Measurements from ENCODE around the gene RAD18. TPM values are rescaled to one million over a fixed set of nuclear protein-coding genes. Genes with fewer than 3 reads are reported as not detected.

RAD18 gene
- total and polyA plus RNA-seq, 8 donors, result 10.2 to 16.8 (median 13.1) TPM

DNA sequence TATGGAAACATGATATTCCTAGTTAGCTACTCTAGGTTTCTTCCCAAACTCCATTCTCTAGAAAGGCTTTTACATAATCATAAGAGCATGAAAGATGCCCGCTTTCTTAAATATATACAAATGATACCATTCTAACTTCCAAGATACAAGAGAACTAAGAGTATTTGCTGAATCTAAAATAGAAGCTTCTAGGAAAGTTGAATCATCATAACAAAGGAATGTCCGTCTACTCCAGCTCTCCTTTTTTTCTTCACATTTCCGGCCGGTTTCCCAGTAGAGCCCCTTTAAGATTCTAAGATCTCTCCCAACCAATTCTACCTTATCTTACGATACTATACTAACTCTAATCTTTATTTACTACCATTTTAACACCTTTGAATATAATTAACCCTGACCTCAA, 60.1 kb downstream of the RAD18 start:
- intact Hi-C loops (cut with DNase I), result no loop called here

DNA sequence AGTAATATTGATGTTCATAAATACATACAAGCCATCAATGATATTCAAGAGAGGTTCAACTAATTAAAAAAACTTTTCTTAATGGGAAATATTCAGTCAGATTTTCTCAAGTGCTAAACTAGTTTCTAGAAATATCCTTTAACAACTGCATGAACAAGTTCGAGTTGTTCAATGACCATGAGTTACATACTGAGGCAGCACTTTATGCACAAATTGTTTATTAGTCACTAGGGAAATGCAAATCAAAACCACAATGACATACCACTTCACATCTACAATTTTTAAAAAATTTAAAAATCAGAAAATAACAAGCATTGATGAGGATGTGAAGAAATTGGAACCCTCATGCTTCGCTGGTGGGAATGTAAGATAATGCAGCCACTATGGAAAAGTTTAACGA, 62.4 kb downstream of the RAD18 start:
- Histone ChIP-seq H3K4me1 (no peaks in the 10 kb centered on the region), H3K9me3 (no peaks in the 10 kb centered on the region), H3K36me3 (peaks cover 0 to 25% of the 10 kb centered on the region in 2 donors), H3K4me3 (no peak overlapping the region), H3K27me3 (no peaks in the 10 kb centered on the region), H3K27ac (no peak overlapping the region)
- no peak for DNase-seq
- TF ChIP-seq, protein P1, sequence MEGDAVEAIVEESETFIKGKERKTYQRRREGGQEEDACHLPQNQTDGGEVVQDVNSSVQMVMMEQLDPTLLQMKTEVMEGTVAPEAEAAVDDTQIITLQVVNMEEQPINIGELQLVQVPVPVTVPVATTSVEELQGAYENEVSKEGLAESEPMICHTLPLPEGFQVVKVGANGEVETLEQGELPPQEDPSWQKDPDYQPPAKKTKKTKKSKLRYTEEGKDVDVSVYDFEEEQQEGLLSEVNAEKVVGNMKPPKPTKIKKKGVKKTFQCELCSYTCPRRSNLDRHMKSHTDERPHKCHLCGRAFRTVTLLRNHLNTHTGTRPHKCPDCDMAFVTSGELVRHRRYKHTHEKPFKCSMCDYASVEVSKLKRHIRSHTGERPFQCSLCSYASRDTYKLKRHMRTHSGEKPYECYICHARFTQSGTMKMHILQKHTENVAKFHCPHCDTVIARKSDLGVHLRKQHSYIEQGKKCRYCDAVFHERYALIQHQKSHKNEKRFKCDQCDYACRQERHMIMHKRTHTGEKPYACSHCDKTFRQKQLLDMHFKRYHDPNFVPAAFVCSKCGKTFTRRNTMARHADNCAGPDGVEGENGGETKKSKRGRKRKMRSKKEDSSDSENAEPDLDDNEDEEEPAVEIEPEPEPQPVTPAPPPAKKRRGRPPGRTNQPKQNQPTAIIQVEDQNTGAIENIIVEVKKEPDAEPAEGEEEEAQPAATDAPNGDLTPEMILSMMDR (IDR thresholded peaks at IDR 0.05), result no peak
- intact Hi-C loops (cut with DNase I), result no loop called here
- no peak for ATAC-seq

More for the DNA sequence above, 60.1 kb downstream of the RAD18 start:
- Histone ChIP-seq H3K9me3 (no peaks in the 10 kb centered on the region), H3K27ac (no peak overlapping the region), H3K4me1 (no peaks in the 10 kb centered on the region), H3K27me3 (no peaks in the 10 kb centered on the region), H3K4me3 (no peak overlapping the region), H3K36me3 (peaks cover 0 to 10% of the 10 kb centered on the region in 2 donors)
- ATAC-seq (no peak), DNase-seq (no peak)
- TF ChIP-seq, protein P1 (IDR thresholded peaks at IDR 0.05), result no peak

DNA sequence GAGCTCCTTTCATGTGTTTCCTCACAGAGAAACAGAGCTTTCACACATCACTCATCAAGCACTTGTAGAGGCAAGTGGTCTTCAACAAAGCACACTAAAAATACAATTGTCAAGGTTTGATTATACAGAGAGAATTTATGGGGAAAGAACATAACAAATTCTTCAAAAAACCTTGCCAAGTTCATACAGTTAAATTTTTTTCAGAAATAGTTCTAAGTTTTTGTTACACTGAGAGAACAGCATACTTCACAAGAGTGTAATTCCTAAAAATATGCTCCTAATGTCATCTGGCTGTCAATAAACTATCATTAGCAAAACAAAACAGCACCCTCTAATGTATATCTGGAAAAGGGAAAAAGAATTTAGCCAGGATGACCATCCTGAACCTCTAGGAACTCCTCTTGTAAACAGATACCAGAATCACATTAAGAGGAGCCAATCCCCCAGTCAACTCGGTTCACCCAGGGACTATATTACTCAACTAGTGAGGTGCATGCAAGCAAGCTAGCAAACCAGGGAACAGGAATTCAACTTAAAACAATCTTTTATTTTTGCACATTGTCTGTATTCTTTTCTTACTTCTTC, 63.3 kb downstream of the RAD18 start:
- no peaks in the 10 kb centered on the region for H3K9me3 ChIP-seq
- H3K4me1 ChIP-seq, result no peaks in the 10 kb centered on the region
- intact Hi-C loops (cut with DNase I), result no loop called here
- H3K36me3 ChIP-seq, result peaks cover 0 to 25% of the 10 kb centered on the region in 2 donors
- H3K4me3 ChIP-seq, result no peak overlapping the region
- no peaks in the 10 kb centered on the region for H3K27me3 ChIP-seq
- DNase-seq (no peak), ATAC-seq (no peak)
- H3K27ac ChIP-seq, result no peak overlapping the region
- TF ChIP-seq, protein P1 (IDR thresholded peaks at IDR 0.05), result no peak

- peaks cover 0 to 25% of the 10 kb centered on the region in 2 donors for H3K36me3 ChIP-seq
- H3K27me3 ChIP-seq, result no peaks in the 10 kb centered on the region
- ATAC-seq (no peak), DNase-seq (no peak)
- H3K4me1 ChIP-seq, result no peaks in the 10 kb centered on the region
- no peak overlapping the region for H3K27ac ChIP-seq
- H3K9me3 ChIP-seq, result no peaks in the 10 kb centered on the region
- intact Hi-C loops (cut with DNase I), result no loop called here
- TF ChIP-seq, protein P1 (IDR thresholded peaks at IDR 0.05), result no peak
- H3K4me3 ChIP-seq, result no peak overlapping the region
Measured at GRCh38 chr3:8895829-8896228, 67.4 kb downstream of the RAD18 start.

DNA sequence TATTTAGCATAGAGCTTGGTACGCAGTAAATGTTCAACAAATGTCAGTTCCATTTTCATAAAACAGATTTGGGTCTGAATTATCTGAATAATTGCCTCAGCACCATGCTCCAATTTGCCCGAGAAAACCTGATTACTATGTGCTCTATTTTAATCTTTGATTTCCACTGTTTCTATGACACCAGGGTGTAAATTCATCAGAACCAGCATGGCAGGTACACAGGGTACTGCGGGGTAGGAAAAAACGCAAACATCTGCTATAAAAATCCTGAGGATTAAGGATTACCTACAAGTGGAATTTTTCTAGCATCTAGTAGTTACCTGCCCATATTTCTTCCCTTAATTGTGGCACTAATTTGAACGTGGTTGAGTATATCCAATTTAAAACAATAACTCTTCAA, 70.3 kb downstream of the RAD18 start:
- peaks cover 0 to 25% of the 10 kb centered on the region in 2 donors for H3K36me3 ChIP-seq
- TF ChIP-seq, protein P1 (IDR thresholded peaks at IDR 0.05), result no peak
- DNase-seq, result no peak
- H3K27me3 ChIP-seq, result no peaks in the 10 kb centered on the region
- no peak for ATAC-seq
- H3K4me1 ChIP-seq, result no peaks in the 10 kb centered on the region
- no peak overlapping the region for H3K27ac ChIP-seq
- intact Hi-C loops (cut with DNase I), result no loop called here
- no peaks in the 10 kb centered on the region for H3K9me3 ChIP-seq
- no peak overlapping the region for H3K4me3 ChIP-seq
